Fibroblast of skin of right quadriceps (primary cell): ENCODE measurements around the gene RUBCN.
"Not testable (repeated sequence)": the region's sequence is repeated elsewhere in the genome, so short reads cannot be mapped to it uniquely, and the experiment has no call there.

ENCODE experiments used
- DNase-seq: peaks from one replicate; pipeline ENCODE4 v3.0.0-alpha.2; 2013

RUBCN gene

GRCh38 chr3:197733042-197733441, 3.7 kb downstream of the RUBCN start:
- no peak for DNase-seq

- not testable (repeated sequence) for DNase-seq
Measured at GRCh38 chr3:197731483-197731882, 5.2 kb downstream of the RUBCN start.

GRCh38 chr3:197730770-197731169, 5.9 kb downstream of the RUBCN start:
- DNase-seq: not testable (repeated sequence)

GRCh38 chr3:197730200-197730599, 6.5 kb downstream of the RUBCN start:
- DNase-seq: peak; percentile 80

- no peak for DNase-seq
Measured at GRCh38 chr3:197728487-197728886, 8.2 kb downstream of the RUBCN start.

- DNase-seq: not testable (repeated sequence)
Measured at GRCh38 chr3:197727878-197728277, 8.8 kb downstream of the RUBCN start.

GRCh38 chr3:197722734-197723133, 14.0 kb downstream of the RUBCN start:
- no peak for DNase-seq

- DNase-seq: no peak
Measured at GRCh38 chr3:197720694-197721093, 16.0 kb downstream of the RUBCN start.

GRCh38 chr3:197718891-197719290, 17.8 kb downstream of the RUBCN start:
- peak; percentile 68 for DNase-seq

- no peak for DNase-seq
Measured at GRCh38 chr3:197714251-197714650, 22.5 kb downstream of the RUBCN start.

GRCh38 chr3:197713477-197713822, 23.3 kb downstream of the RUBCN start:
- no peak for DNase-seq

- peak; percentile 98 for DNase-seq
Measured at GRCh38 chr3:197711973-197712707, 24.6 kb downstream of the RUBCN start.

GRCh38 chr3:197710965-197711364, 25.7 kb downstream of the RUBCN start:
- DNase-seq: peak; percentile 24

GRCh38 chr3:197709135-197709534, 27.6 kb downstream of the RUBCN start:
- DNase-seq: no peak

- DNase-seq: no peak
Measured at GRCh38 chr3:197706658-197707057, 30.0 kb downstream of the RUBCN start.

- no peak for DNase-seq
Measured at GRCh38 chr3:197701841-197702240, 34.9 kb downstream of the RUBCN start.

- DNase-seq: peak; percentile 31
Measured at GRCh38 chr3:197700095-197700494, 36.6 kb downstream of the RUBCN start.

- DNase-seq: no peak
Measured at GRCh38 chr3:197697355-197697754, 39.3 kb downstream of the RUBCN start.

- no peak for DNase-seq
Measured at GRCh38 chr3:197694251-197694650, 42.5 kb downstream of the RUBCN start.

- peak; percentile 58 for DNase-seq
Measured at GRCh38 chr3:197692641-197693040, 44.1 kb downstream of the RUBCN start.

- DNase-seq: no peak
Measured at GRCh38 chr3:197690754-197691153, 46.0 kb downstream of the RUBCN start.

GRCh38 chr3:197687570-197687969, 49.1 kb downstream of the RUBCN start:
- no peak for DNase-seq

GRCh38 chr3:197686899-197687298, 49.8 kb downstream of the RUBCN start:
- no peak for DNase-seq

GRCh38 chr3:197685546-197685945, 51.2 kb downstream of the RUBCN start:
- DNase-seq: no peak

- DNase-seq: no peak
Measured at GRCh38 chr3:197683191-197683590, 53.5 kb downstream of the RUBCN start.
